Suprapubic skin (tissue), 4 donors: ENCODE measurements around the gene ZNF837. TPM values are rescaled to one million over a fixed set of nuclear protein-coding genes. Genes with fewer than 3 reads are reported as not detected.

Experiments used
- DNase-seq, 2 donors: peaks; one replicate each; pipeline ENCODE4 v3.0.0-alpha.2; 2019; ENCODE audit warnings: low spot score in 2 of 2
- H3K27ac ChIP-seq: fragments of 200-600 bp; sonication (generic); one replicate; pipeline ENCODE4 v1.5.1; 2019
- H3K27me3 ChIP-seq: fragments of 200-600 bp; sonication (generic); one replicate; pipeline ENCODE4 v1.5.1; 2019
- H3K36me3 ChIP-seq: fragments of 200-600 bp; sonication (generic); one replicate; pipeline ENCODE4 v1.5.1; 2019
- H3K4me1 ChIP-seq: fragments of 200-600 bp; sonication (generic); one replicate; pipeline ENCODE4 v1.5.1; 2019
- H3K4me3 ChIP-seq: fragments of 200-600 bp; sonication (generic); one replicate; pipeline ENCODE4 v1.5.1; 2019; ENCODE audit warnings: mild to moderate bottlenecking
- H3K9me3 ChIP-seq: fragments of 200-600 bp; sonication (generic); one replicate; pipeline ENCODE4 v1.5.1; 2019
- CTCF ChIP-seq, 2 donors: fragments of 200-600 bp in 1 of 2; fragments of 450-650 bp in 1 of 2; sonication (generic) in 1 of 2; IDR thresholded peaks; one replicate each; pipeline ENCODE4 v1.5.1; 2016 to 2019; ENCODE audit warnings: antibody characterized with exemption in 2 of 2, mild to moderate bottlenecking in 1 of 2, moderate library complexity in 1 of 2
- EP300 ChIP-seq: sonication (generic); formaldehyde crosslinking; IDR thresholded peaks from one replicate; pipeline ENCODE4 v1.6.1; 2017; ENCODE audit warnings: antibody characterized with exemption
- POLR2A ChIP-seq, 2 donors: fragments of 450-650 bp; IDR thresholded peaks; one replicate each; pipeline ENCODE4 v1.6.1; 2017; ENCODE audit warnings: antibody characterized with exemption in 2 of 2, mild to moderate bottlenecking in 2 of 2, moderate library complexity in 2 of 2
- POLR2AphosphoS5 ChIP-seq, 3 donors: sonication (generic); formaldehyde crosslinking; IDR thresholded peaks; one replicate each; pipeline ENCODE4 v1.6.1; 2017; ENCODE audit warnings: antibody characterized with exemption in 3 of 3
- WGBS: methylation state at CpG from one replicate; pipeline ENCODE4 v1.1.5; 2018; 5-methylcytosine and 5-hydroxymethylcytosine counted together
- total RNA-seq, 4 donors: library from RNA; depleted of rRNA; stranded (reverse); fragments of >200 nt; gene quantifications; one replicate each; pipeline ENCODE4 v1.1.0, GENCODE V29; 2016

ZNF837 gene
- total RNA-seq, 4 donors from 2014 or later: 2.6 to 6.2 (median 4.3) TPM

- Histone ChIP-seq H3K27ac (no peak overlapping the region), H3K9me3 (no peaks in the 10 kb centered on the region), H3K36me3 (peaks cover 44% of the 10 kb centered on the region), H3K4me1 (no peaks in the 10 kb centered on the region), H3K4me3 (no peak overlapping the region), H3K27me3 (no peaks in the 10 kb centered on the region)
- TF ChIP-seq CTCF (IDR thresholded peaks at IDR 0.05) (no peak), POLR2A (IDR thresholded peaks at IDR 0.05) (no peak), EP300 (no peak), POLR2AphosphoS5 (IDR thresholded peaks at IDR 0.05) (no peak)
- WGBS: 92% methylated on average over 1 of the region's 1 CpG
- DNase-seq: no peak
These were observed 44.6 kb downstream of the ZNF837 start for GRCh38 chr19:58336216-58336615.

- no peak for DNase-seq
- WGBS: 73% methylated on average over 3 of the region's 3 CpGs
These were observed 45.2 kb downstream of the ZNF837 start for GRCh38 chr19:58335630-58336029.

GRCh38 chr19:58334691-58335249 is 46.1 kb downstream of the ZNF837 start:
- WGBS: 100% methylated on average over 3 of the region's 19 CpGs
- no peak for TF ChIP-seq CTCF (IDR thresholded peaks at IDR 0.05)
- TF ChIP-seq EP300: no peak
- no peak for TF ChIP-seq POLR2A (IDR thresholded peaks at IDR 0.05)
- TF ChIP-seq POLR2AphosphoS5 (IDR thresholded peaks at IDR 0.05): no peak
- H3K27ac ChIP-seq: no peak overlapping the region
- H3K4me1 ChIP-seq: no peaks in the 10 kb centered on the region
- H3K4me3 ChIP-seq: no peak overlapping the region
- no peaks in the 10 kb centered on the region for H3K9me3 ChIP-seq
- peaks cover 40% of the 10 kb centered on the region for H3K36me3 ChIP-seq
- no peaks in the 10 kb centered on the region for H3K27me3 ChIP-seq
- DNase-seq: no peak

More at GRCh38 chr19:58335630-58336029, 45.2 kb downstream of the ZNF837 start:
- Histone ChIP-seq H3K9me3 (no peaks in the 10 kb centered on the region), H3K4me1 (no peaks in the 10 kb centered on the region), H3K36me3 (peaks cover 40% of the 10 kb centered on the region), H3K27me3 (no peaks in the 10 kb centered on the region), H3K4me3 (no peak overlapping the region), H3K27ac (no peak overlapping the region)
- TF ChIP-seq POLR2A (IDR thresholded peaks at IDR 0.05): no peak
- no peak for TF ChIP-seq EP300
- no peak for TF ChIP-seq POLR2AphosphoS5 (IDR thresholded peaks at IDR 0.05)
- TF ChIP-seq CTCF (IDR thresholded peaks at IDR 0.05): no peak

- TF ChIP-seq EP300: no peak
- no peak for TF ChIP-seq POLR2AphosphoS5 (IDR thresholded peaks at IDR 0.05)
- no peak for TF ChIP-seq CTCF (IDR thresholded peaks at IDR 0.05)
- TF ChIP-seq POLR2A (IDR thresholded peaks at IDR 0.05): no peak
- Histone ChIP-seq H3K36me3 (peaks cover 20% of the 10 kb centered on the region), H3K9me3 (no peaks in the 10 kb centered on the region), H3K4me3 (no peak overlapping the region), H3K27ac (no peak overlapping the region), H3K27me3 (no peaks in the 10 kb centered on the region), H3K4me1 (peaks cover 9% of the 10 kb centered on the region)
- DNase-seq: no peak
- 87% methylated on average over 1 of the region's 1 CpG for WGBS
These were observed 48.1 kb downstream of the ZNF837 start for GRCh38 chr19:58332697-58333096.

GRCh38 chr19:58330458-58330857 is 50.4 kb downstream of the ZNF837 start:
- no peak for DNase-seq
- Histone ChIP-seq H3K9me3 (no peaks in the 10 kb centered on the region), H3K27me3 (no peaks in the 10 kb centered on the region), H3K4me3 (no peak overlapping the region), H3K36me3 (peaks cover 7% of the 10 kb centered on the region), H3K4me1 (peaks cover 23% of the 10 kb centered on the region), H3K27ac (no peak overlapping the region)
- 72% methylated on average over 4 of the region's 4 CpGs for WGBS
- TF ChIP-seq CTCF (IDR thresholded peaks at IDR 0.05) (no peak), POLR2A (IDR thresholded peaks at IDR 0.05) (no peak), EP300 (no peak), POLR2AphosphoS5 (IDR thresholded peaks at IDR 0.05) (no peak)
